DMS53 treated with DMSO at 0.1 percent for 48 hours (cell line): ENCODE measurements around the gene DGKQ.
"Not testable (repeated sequence)": the region's sequence is repeated elsewhere in the genome, so short reads cannot be mapped to it uniquely, and the experiment has no call there.

Experiments used
- DNase-seq: peaks from one replicate; lab custom pipeline; 2025; ENCODE audit not compliant: unreplicated experiment; lab: John Stamatoyannopoulos, UW

The DGKQ gene

DNA sequence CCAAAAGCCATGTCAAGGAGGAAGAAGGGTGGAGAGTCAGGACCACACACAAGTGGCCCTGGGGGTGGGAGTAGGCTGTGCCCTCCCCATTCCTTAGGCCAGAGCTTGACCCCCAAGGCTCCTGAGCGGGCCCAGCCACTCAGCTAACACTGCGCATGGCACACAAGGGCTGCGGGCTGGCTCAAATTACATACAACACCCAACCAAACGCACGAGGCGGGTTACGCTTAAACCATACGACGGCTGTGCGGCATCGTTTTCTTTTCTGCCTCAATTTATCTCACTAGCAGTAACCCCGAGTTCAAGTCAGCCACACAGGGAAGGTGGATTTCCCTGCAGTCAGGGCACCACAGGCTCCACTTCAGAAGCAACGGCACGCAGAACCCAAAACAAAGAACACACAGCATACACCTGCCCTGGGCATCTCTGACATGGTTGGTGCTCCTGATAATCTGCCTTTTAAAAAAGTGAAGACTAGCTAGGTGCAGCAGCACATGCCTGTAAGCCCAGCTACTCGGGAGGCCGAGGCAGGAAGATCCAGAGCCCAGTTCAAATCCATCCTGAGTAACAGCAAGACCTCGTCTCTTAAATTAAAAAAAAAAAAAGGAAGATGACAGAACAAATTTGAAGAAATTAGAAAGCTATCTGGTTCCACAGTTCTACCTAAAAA is 44.1 kb downstream of the DGKQ start:
- no peak for DNase-seq

DNA sequence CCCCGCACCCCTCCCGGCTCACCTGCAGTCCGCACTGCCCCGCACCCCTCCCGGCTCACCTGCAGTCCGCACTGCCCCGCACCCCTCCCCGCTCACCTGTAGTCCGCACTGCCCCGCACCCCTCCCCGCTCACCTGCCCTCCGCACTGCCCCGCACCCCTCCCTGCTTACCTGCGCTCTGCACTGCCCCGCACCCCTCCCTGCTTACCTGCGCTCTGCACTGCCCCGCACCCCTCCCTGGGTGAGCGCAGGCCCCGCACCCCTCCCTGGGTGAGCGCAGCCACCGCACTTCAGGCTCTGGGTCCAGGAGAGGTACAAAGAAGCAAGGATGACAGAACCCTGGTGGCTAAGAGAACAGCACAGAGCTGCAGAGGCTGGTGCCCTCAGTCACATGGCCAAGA is 45.8 kb downstream of the DGKQ start:
- not testable (repeated sequence) for DNase-seq

DNA sequence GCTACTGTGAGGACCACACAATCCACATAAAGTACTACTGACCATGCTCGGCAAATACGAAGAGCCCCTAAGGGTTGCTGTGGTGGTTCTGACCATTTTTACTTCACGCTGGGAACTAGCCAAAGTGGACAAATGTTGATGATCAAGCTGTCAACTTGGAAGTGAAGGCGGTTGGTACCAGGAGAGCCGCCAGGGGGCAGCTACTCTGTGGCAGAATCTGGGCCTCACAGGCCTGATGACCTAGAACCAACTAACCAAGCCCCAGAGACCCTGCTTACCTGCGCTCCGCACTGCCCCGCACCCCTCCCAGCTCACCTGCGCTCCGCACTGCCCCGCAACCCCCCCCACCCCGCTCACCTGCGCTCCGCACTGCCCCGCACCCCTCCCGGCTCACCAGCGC is 46.8 kb downstream of the DGKQ start:
- DNase-seq, result no peak

DNA sequence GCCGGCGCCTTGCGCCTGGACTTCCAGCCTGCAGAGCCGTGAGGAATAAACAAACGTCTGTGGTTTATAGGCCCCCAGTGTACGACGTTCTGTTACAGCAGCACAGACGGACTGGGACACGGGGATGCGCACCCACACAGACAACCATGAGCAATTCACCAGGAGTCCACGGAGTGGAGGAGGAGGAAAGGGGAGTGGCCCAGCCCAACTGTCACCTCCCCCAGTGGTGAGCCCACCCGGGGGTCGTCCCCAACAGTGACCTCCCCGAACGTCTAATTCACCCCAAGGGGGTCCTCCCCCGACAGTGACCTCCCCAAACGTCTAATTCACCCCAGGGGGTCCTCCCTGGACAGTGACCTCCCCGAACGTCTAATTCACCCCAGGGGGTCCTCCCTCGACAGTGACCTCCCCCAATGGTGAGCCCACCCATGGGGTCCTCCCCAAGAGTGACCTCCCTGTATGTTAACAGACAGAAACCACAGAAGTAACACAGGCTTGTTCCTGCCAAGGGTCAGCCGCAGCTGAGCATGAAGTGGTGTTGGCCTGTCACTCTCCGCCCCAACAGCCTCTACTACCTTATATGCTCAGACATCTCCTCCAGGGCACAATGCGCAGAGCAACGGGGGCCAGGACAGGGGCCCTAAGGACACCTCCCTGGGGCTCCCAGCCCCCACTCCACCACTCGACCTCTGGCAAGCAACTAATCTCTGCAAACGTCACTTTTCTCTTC is 47.4 kb downstream of the DGKQ start:
- DNase-seq, result no peak

DNA sequence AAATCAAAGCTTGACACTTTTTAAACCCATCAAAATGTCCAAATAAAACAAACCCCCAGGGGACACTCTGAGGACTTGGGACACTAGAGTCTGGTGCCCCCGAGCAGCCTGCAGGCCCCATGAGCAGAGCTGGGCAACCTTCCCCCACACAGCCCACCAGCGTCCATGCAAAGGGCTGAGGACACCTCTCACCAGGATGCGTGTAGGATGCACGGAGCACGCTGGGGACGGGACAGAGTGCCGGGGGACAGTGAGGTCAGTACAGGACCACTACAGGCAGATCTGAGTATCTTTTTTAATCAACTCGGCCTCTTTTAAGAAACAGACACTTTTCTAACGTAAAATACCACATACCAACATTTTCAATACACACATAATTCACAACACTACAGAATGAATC is 48.2 kb downstream of the DGKQ start:
- DNase-seq, result no peak

DNA sequence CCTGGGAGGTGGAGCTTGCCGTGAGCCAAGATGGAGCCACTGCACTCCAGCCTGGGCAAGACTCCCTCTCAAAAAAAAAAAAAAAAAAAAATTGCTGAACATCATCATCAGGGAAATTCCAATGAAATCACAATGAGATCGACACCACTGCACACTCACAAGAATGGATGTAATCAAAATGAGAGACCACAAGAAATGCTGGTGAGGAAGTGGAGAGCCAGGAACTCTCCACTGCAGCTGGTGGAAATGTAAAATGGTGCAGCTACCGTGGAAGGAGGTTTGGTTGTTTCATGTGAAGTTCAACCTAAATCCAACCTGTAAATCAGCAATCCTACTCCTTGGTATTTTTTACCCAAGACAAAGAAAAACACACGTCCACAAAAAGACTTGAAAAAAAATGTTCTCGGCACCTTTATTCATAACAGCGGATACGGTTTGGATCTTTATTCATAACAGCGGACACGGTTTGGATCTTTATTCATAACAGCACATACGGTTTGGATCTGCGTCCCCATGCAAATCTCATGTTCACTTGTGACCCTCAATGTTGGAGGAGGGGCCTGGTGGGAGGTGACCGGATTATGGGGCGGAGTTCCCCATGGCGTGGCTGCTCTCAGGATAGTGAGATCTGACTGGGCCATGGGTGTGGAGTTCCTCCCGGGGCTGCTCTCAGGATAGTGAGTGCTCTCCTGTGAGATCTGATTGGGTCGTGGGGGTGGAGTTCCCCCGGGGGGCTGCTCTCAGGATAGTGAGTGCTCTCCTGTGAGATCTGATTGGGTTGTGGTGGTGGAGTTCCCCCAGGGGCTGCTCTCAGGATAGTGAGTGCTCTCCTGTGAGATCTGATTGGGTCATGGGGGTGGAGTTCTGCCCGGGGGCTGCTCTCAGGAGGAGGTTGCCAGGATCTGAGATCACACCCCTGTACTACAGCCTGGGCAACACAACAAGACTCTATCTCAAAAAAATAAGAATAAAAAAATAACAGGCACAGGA is 49.0 kb downstream of the DGKQ start:
- no peak for DNase-seq

GRCh38 chr4:921830-922331 is 51.5 kb downstream of the DGKQ start:
- DNase-seq, result no peak

DNA sequence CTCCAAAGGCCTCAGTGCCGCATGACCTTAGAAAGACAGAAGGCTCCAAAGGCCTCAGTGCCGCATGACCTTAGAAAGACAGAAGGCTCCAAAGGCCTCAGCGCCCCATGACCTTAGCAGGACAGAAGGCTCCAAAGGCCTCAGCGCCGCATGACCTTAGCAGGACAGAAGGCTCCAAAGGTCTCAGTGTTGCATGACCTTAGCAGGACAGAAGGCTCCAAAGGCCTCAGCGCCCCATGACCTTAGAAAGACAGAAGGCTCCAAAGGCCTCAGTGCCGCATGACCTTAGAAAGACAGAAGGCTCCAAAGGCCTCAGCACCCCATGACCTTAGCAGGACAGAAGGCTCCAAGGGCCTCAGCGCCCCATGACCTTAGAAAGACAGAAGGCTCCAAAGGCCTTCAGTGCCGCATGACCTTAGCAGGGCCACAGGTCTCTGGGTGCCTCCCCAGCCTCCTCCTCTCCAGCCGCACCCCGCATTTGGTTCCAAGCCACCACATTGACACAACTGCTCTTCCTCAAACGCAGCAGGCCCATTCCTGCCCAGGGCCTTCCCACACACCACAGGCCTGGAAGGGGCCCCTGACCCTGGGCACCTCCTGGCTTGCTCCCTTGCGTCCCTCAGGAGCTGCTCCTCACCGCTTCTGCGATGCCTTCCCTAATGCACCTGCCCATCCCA is 54.2 kb downstream of the DGKQ start:
- not testable (repeated sequence) for DNase-seq

GRCh38 chr4:918591-918990 is 54.8 kb downstream of the DGKQ start:
- DNase-seq, result not testable (repeated sequence)

- no peak for DNase-seq
These were observed 55.4 kb downstream of the DGKQ start for GRCh38 chr4:917992-918391.

DNA sequence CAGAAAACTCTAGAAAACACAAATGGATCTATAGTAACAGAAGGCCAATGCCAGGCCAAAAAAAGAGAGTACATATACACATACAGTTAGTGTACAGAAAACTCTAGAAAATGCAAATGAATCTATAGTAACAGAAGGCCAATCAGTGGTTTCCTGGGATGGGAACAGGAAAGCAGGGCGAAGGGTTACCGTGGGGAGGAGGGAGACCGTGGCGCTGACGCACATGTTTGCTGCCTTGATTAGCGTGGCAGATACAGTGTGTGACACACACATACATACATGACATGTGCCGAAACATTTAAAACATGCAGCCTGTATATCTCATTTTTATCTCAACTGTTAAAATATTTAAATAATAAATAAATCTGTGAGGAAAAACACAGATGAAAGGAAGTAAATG is 55.9 kb downstream of the DGKQ start:
- no peak for DNase-seq

DNA sequence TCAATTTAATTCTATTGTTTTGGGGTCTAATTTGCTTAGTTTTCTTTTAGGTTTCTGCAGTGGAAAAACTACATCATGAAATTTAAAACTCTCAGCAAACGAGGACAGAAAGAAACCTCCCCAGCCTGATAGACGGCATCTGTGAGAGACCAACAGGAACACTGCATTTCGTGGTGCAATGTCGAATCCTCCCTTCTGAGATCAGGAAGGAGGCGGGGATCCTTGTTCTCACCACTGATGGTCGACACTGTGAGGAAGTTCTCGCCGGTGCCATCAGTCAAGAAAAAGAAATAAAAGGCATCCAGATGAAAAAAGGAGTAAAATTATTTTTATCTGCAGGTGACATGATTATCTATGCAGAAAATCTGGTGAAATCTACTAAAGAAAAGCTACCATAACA is 57.8 kb downstream of the DGKQ start:
- no peak for DNase-seq

- DNase-seq, result no peak
These were observed 58.3 kb downstream of the DGKQ start for GRCh38 chr4:915041-915474.

DNA sequence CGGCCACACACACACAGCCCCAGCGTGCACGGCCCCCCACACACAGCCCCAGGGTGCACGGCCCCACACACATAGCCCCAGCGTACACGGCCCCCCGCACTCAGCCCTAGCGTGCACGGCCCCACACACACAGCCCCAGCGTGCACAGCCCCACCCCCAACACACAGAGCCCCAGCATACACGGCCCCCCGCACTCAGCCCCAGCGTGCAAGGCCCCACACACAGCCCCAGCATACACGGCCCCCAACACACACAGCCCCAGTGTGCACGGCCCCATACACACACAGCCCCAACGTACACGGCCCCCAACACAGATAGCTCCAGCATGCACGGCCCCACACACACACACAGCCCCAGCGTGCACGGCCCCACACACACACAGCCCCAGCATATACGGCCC is 58.8 kb downstream of the DGKQ start:
- DNase-seq, result no peak

DNA sequence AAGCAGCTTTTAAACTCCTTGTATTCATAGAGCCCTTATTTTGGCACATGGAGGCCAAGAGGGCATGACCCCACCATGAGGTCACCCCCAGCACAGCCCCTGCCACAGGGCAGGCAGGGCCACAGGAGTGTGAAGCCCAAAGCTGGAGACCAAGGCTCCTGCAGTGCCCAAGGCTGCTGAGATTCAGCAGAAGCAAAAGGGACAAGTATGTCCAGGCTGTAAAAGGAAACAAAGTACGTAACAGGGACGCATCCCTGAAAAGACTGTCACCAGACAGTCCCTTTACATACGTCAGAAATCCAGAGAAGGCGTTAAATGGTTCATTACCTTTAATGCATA is 60.1 kb downstream of the DGKQ start:
- peak; percentile 19 for DNase-seq

GRCh38 chr4:912548-913279 is 60.7 kb downstream of the DGKQ start:
- peak; percentile 76 for DNase-seq

DNA sequence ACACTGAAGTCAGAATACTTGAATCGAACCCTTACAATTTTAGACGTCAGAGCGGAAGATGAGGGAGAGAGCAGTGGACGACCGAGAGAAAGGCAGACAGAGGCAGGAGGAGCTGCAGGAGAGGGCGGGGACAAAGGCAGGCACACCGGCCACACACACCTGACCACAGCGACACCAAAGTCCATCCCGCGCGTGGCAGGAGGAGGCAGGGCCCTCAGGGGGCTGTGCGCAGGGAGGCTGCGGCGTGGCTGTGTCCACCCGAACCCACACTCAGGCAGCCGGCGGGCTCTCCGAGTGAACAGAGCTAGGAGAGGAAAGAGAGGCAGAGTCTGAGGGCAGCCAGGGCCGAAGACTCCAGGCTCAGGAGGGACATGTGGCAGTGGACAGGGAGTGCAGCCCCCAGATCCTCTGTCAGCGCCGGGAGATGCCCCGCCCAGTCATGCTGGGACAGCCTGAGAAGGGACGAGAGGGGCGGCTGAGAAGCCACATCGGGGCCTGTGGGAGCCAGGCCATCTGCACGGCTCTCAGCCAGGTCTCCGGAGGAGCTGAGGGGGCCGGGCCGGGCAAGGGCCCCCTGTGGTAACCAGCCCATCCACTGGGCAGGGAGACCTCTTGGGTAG is 61.4 kb downstream of the DGKQ start:
- DNase-seq, result no peak

DNA sequence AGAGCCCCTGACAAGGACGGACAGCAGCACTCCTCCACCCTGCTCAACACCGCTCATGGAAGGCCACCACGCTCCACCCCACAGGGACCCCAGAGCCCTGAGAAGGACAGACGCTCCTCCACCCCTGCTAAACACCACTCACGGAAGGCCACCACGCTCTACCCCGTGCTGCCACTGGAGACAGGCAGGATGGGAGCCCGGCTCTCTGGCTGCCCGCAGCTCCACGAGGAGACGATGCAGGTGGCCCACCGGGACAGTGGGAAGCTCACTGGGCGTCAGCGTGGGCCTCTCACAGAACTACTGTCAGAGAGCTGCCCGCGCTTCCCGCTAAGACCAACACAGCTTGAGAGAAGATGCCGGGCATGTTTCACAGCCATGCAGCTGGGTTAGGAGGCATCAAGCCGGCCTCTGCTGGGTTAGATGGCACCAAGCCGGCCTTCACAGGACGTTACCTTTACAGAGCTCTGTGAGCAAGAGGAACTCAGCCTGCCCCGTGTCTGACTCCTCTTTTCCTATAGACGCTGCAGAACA is 62.1 kb downstream of the DGKQ start:
- DNase-seq, result no peak

- DNase-seq, result no peak
These were observed 62.8 kb downstream of the DGKQ start for GRCh38 chr4:910366-911091.
